ENCODE data around the gene MRPL53. TPM values are rescaled to one million over a fixed set of nuclear protein-coding genes. Genes with fewer than 3 reads are reported as not detected.

Gene MRPL53
- total and polyA plus RNA-seq, 9 of the 15 experiments (the other 6 are each of a cell fraction or from before 2014, with no cell fraction given), result 11.5 to 87.9 (median 41.1) TPM

- CTCF ChIA-PET (ENCODE audit: low intra/inter-chr PET ratio), result no interaction called here
- no peak for DNase-seq (ENCODE audit: extremely low read depth in 1 of 4, low spot score in 3 of 4)
- in situ Hi-C loops (cut with MboI), result no loop called here
Observed at GRCh38 chr2:74514368-74515270, 42.1 kb upstream of the MRPL53 start, which contains the start of gene TLX2. Gene TLX2, plus strand, starts transcription at chr2:74514450. Its CDS starts 357 bp downstream, at chr2:74514807.

More at GRCh38 chr2:74514368-74515270, 42.1 kb upstream of the MRPL53 start, which contains the start of gene TLX2:
- TF ChIP-seq ZBTB2 (IDR thresholded peaks at IDR 0.05) (no peak), ARNT (IDR thresholded peaks at IDR 0.05) (no peak), ZNF407 (IDR thresholded peaks at IDR 0.05; ENCODE audit: low read depth) (no peak), NR2C1 (IDR thresholded peaks at IDR 0.05) (no peak), NR2C1 (tag; IDR thresholded peaks at IDR 0.05) (no peak), USF2 (CRISPR knock-in tag; IDR thresholded peaks at IDR 0.05) (no peak), ETV6 (IDR thresholded peaks at IDR 0.05; ENCODE audit: borderline replicate concordance in 1 of 2, low read depth in 2 of 2, low read length in 1 of 2) (no peak), ETV6 (CRISPR knock-in tag; IDR thresholded peaks at IDR 0.05; ENCODE audit: borderline replicate concordance) (no peak), MAX (CRISPR knock-in tag; IDR thresholded peaks at IDR 0.05) (no peak), TAL1 (IDR thresholded peaks at IDR 0.05) (no peak)
- WGBS (ENCODE audit: insufficient coverage, low coverage, missing lambda C conversion rate), result 88% methylated on average over 44 of the region's 82 CpGs
- Histone ChIP-seq H4K20me1 (replicated peaks; ENCODE audit: control insufficient read depth, insufficient read depth, low read length) (no peaks in the 10 kb centered on the region), H3K4me2 (ENCODE audit: insufficient read depth, low read length) (no peak within 1 kb of the TSS), H3K9ac (ENCODE audit: insufficient read depth in 1 of 2, low read depth in 2 of 2, low read length in 2 of 2) (no peak within 1 kb of the TSS), H3K9me3 (replicated peaks; ENCODE audit: control insufficient read depth, insufficient read depth, low read depth, low read length) (no peaks in the 10 kb centered on the region), H3K79me2 (ENCODE audit: control insufficient read depth, insufficient read depth, low read length) (no peaks in the 10 kb centered on the region), H3K27me3 (ENCODE audit: control insufficient read depth in 2 of 2, insufficient read depth in 2 of 2, low read length in 2 of 2) (no peaks in the 10 kb centered on the region), H3K4me3 (no peak within 1 kb of the TSS), H3K9me1 (ENCODE audit: control insufficient read depth, insufficient read depth, low read length) (no peaks in the 10 kb centered on the region), H2AFZ (ENCODE audit: low read depth, low read length) (no peak within 1 kb of the TSS), H3K4me1 (replicated peaks in 1 of 2; ENCODE audit: control insufficient read depth in 2 of 2, insufficient read depth in 2 of 2, low read length in 2 of 2) (peaks cover 4 to 26% of the 10 kb centered on the region in 2 experiments; a peak in 4 of 5 replicates), H3K27ac (ENCODE audit: extremely low read depth, low read depth, low read length) (no peak within 1 kb of the TSS), H3K36me3 (ENCODE audit: control insufficient read depth, insufficient read depth, low read length) (no peaks in the 10 kb centered on the region)
- intact Hi-C loops (cut with micrococcal nuclease), result no loop called here
- BruUV-seq (replicated peaks), result no TSS peak
- POLR2A ChIA-PET, result interaction anchor here (0.5 kb wide), 1 partner anchor 49 kb away, joined by 3 read pairs; no protein-coding TSS in a partner anchor
- FAIRE-seq, result no peak
- ATAC-seq, result no peak
